Activated T-helper 1 cell treated with anti-CD3 and anti-CD28 coated beads, Interleukin-12 subunit alpha, Interleukin-12 subunit beta, Interleukin-2, Interleukin-4 antibody, amounts not matched to agents 30 ng/mL and 10 ng/mL and 1 ng/mL, durations not matched to agents 14 hours and 24 hours and 36 hours (primary cell): Measurements from ENCODE around the gene PRRG4. TPM values are rescaled to one million over a fixed set of nuclear protein-coding genes. Genes with fewer than 3 reads are reported as not detected.

Source experiments
- DNase-seq: peaks from one replicate; pipeline ENCODE4 v3.0.0; 2021; ENCODE audit warnings: low spot score
- H3K27ac Mint-ChIP-seq: one replicate; pipeline ENCODE4 v1.8.0; 2021; ENCODE audit warnings: mild to moderate bottlenecking, mixed read lengths
- H3K27me3 Mint-ChIP-seq: one replicate; pipeline ENCODE4 v1.8.0; 2022; ENCODE audit warnings: mild to moderate bottlenecking, moderate library complexity, mixed read lengths; ENCODE audit not compliant: insufficient read depth
- H3K36me3 Mint-ChIP-seq: one replicate; pipeline ENCODE4 v1.8.0; 2021; ENCODE audit warnings: low read depth, mixed read lengths
- H3K4me1 Mint-ChIP-seq: one replicate; pipeline ENCODE4 v1.8.0; 2021; ENCODE audit warnings: low read depth, mixed read lengths
- H3K4me3 Mint-ChIP-seq: one replicate; pipeline ENCODE4 v1.8.0; 2021; ENCODE audit warnings: mild to moderate bottlenecking, moderate library complexity, mixed read lengths
- H3K9me3 Mint-ChIP-seq: one replicate; pipeline ENCODE4 v1.8.0; 2021; ENCODE audit warnings: mixed read lengths
- intact Hi-C: fragments of 100-400 bp; cut with micrococcal nuclease; formaldehyde crosslinking; loops from one replicate; pipeline ENCODE4 v1.15.1; 2024
- total RNA-seq: library from RNA; stranded (reverse); gene quantifications from 2 replicates; pipeline ENCODE4 v1.2.3, GENCODE V29; 2022

Gene PRRG4
- total RNA-seq, 1 donor from 2014 or later, result 0.83 TPM

- Mint-ChIP-seq H3K36me3 (no peaks in the 10 kb centered on the region), H3K4me1 (peaks cover 29% of the 10 kb centered on the region), H3K27me3 (peaks cover 14% of the 10 kb centered on the region), H3K9me3 (no peaks in the 10 kb centered on the region), H3K4me3 (peak overlapping the region; percentile 88), H3K27ac (peak overlapping the region; percentile 94)
- intact Hi-C loops, result loop anchor here (1.0 to 10.0 kb wide), 10 partner anchors 63 to 1543 kb away; partner anchors contain the start of genes CAPRIN1, CAT, EIF3M and ELP4
- no peak for DNase-seq
These were observed 62.1 kb downstream of the PRRG4 start for GRCh38 chr11:32891657-32892354.

DNA sequence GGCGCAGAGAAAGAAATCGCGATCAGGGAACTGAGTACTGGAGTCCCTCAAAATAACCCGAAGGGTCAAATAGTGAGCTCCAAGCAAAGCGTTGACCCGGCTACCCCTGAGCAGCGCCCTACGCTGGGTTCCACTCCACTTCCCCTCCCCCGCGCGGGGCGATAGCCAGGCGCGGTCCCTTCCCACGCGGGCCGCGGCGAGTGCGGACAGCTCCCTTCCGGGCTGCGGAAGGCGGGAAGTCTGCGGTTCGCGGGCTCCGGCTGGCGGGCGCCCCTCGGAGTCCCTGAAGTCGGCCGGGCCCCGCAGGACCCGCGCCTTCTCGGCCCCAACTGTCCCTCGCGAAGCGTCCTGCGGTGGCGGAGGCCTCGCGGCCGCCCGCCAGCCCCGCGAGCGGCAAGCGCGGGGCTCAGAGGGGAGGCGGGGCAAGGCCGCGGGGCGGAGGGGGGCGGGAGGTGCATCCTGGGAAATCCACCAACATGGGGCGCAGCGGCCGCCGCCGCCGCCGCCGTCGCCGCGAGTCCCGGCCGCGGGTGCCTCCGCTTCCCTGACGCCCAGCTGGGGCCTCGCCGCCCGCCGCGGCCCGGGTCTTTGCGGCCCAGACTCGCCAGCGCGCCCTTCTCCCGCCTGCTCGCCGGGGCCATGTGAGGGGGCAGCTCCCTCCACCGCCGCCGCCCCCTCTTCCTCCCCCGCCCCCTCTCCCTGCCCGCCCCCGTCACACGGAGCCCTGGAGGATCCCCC is 62.8 kb downstream of the PRRG4 start, which contains the start of gene QSER1:
Gene QSER1 (plus strand): TSS at position 457 of the 738 bp plus-strand sequence. CDS start 315 bp downstream, outside the sequence.
- DNase-seq, result peak; percentile 52
- peaks cover 14% of the 10 kb centered on the region for H3K27me3 Mint-ChIP-seq
- peak within 1 kb of the TSS; percentile 94 for H3K27ac Mint-ChIP-seq
- peaks cover 31% of the 10 kb centered on the region for H3K4me1 Mint-ChIP-seq
- intact Hi-C loops, result loop anchor here (1.0 to 10.0 kb wide), 11 partner anchors 64 to 1542 kb away; partner anchors contain the start of genes CAPRIN1, CAT, CSTF3 and EIF3M
- H3K4me3 Mint-ChIP-seq, result peak within 1 kb of the TSS; percentile 94
- no peaks in the 10 kb centered on the region for H3K9me3 Mint-ChIP-seq
- no peaks in the 10 kb centered on the region for H3K36me3 Mint-ChIP-seq

DNA sequence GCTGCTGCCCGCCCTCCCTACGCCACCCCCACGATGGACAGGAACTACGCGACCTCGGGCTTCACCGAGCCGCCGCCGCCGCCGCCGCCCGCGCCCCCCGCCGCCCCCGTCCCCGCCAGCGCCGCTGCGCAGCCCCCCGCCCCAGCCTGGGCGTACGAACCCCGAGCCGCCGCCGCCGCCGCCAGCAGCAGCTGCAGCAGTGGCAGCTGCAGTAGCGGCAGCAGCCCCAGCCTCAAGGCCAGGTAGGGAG is 63.3 kb downstream of the PRRG4 start:
- H3K27me3 Mint-ChIP-seq, result peaks cover 14% of the 10 kb centered on the region
- no peaks in the 10 kb centered on the region for H3K36me3 Mint-ChIP-seq
- no peaks in the 10 kb centered on the region for H3K9me3 Mint-ChIP-seq
- H3K4me3 Mint-ChIP-seq, result peak overlapping the region; percentile 94
- H3K4me1 Mint-ChIP-seq, result peaks cover 35% of the 10 kb centered on the region
- intact Hi-C loops, result loop anchor here (1.0 to 10.0 kb wide), 9 partner anchors 64 to 1542 kb away; partner anchors contain the start of genes CAPRIN1, CAT, CSTF3 and EIF3M
- H3K27ac Mint-ChIP-seq, result no peak overlapping the region
- DNase-seq, result no peak

- intact Hi-C loops, result loop anchor here (1.0 to 10.0 kb wide), 12 partner anchors 35 to 1541 kb away; partner anchors contain the start of genes CAPRIN1, CAT, CSTF3 and EIF3M
- H3K27me3 Mint-ChIP-seq, result peaks cover 14% of the 10 kb centered on the region
- H3K9me3 Mint-ChIP-seq, result no peaks in the 10 kb centered on the region
- no peaks in the 10 kb centered on the region for H3K36me3 Mint-ChIP-seq
- peak; percentile 29 for DNase-seq
- peak overlapping the region; percentile 92 for H3K27ac Mint-ChIP-seq
- H3K4me3 Mint-ChIP-seq, result peak overlapping the region; percentile 94
- peaks cover 35% of the 10 kb centered on the region for H3K4me1 Mint-ChIP-seq
These were observed 63.8 kb downstream of the PRRG4 start for GRCh38 chr11:32893343-32894148.

DNA sequence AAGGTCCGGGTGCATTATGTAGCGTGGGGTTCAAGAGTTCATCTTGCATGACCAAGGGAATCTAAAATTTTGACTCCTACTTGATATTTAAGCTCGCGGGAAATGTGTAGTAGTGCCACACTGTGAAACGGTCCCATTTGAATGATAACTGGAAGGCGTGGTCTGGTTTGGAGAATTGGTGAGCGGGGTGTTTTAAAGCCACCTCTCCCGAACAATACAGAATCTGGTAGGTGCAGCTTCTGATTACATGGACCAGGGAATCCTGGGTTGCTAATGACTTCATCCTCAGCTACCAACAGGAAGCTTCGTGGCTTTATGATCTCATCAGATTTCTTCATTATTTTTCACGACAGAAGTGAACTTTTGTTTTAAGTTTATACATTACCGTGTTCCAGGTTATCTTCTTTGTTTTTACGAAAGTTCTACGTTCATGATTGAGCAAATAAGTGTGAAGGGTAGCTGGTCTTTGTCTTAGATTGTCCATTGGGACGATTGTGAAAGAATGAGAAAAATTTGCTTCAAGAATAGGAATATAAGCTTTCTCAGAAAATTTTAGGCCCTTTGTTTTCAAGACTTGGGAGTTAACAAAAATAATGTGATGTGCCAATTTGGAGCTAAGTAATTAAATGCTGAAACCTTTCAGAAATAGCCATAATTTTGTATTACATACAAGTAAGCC is 64.6 kb downstream of the PRRG4 start:
- peaks cover 14% of the 10 kb centered on the region for H3K27me3 Mint-ChIP-seq
- H3K9me3 Mint-ChIP-seq, result no peaks in the 10 kb centered on the region
- peak overlapping the region; percentile 94 for H3K4me3 Mint-ChIP-seq
- no peak for DNase-seq
- peak overlapping the region; percentile 92 for H3K27ac Mint-ChIP-seq
- H3K4me1 Mint-ChIP-seq, result peaks cover 42% of the 10 kb centered on the region
- no peaks in the 10 kb centered on the region for H3K36me3 Mint-ChIP-seq
- intact Hi-C loops, result loop anchor here (1.0 to 10.0 kb wide), 9 partner anchors 35 to 1541 kb away; partner anchors contain the start of genes CAPRIN1, CAT, EIF3M and ELP4

GRCh38 chr11:32894921-32895320 is 65.2 kb downstream of the PRRG4 start:
- Mint-ChIP-seq H3K27me3 (peaks cover 10% of the 10 kb centered on the region), H3K4me1 (peaks cover 49% of the 10 kb centered on the region), H3K36me3 (peaks cover 2% of the 10 kb centered on the region), H3K4me3 (peak overlapping the region; percentile 39), H3K27ac (no peak overlapping the region), H3K9me3 (no peaks in the 10 kb centered on the region)
- intact Hi-C loops, result loop anchor here (1.0 to 10.0 kb wide), 9 partner anchors 34 to 1540 kb away; partner anchors contain the start of genes CAPRIN1, CAT, EIF3M and ELP4
- no peak for DNase-seq

DNA sequence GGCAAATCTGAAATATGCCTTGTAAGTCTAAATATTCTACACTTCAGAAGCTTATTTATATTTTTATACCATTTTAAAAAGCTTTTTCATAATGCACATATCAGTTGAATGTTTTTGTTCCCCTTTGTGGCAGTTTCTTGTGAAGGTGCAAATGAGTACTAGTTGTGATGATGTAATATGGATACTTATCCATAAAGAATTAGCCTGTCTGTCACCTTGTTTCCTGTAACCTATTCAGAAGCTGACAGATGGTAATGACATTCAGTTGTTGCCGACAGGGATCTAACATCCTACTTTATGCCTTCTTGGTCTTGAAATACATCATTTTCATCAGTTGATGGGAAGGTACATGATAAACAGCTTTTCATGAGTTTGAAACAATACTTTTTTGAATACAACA is 65.7 kb downstream of the PRRG4 start:
- Mint-ChIP-seq H3K27ac (no peak overlapping the region), H3K4me3 (no peak overlapping the region), H3K4me1 (peaks cover 52% of the 10 kb centered on the region), H3K9me3 (no peaks in the 10 kb centered on the region), H3K27me3 (peaks cover 8% of the 10 kb centered on the region), H3K36me3 (peaks cover 2% of the 10 kb centered on the region)
- no peak for DNase-seq
- intact Hi-C loops, result loop anchor here (2.0 to 10.0 kb wide), 4 partner anchors 33 to 1539 kb away; partner anchors contain the start of gene CAT

GRCh38 chr11:32897103-32897502 is 67.4 kb downstream of the PRRG4 start:
- Mint-ChIP-seq H3K36me3 (peaks cover 4% of the 10 kb centered on the region), H3K27me3 (peaks cover under 1% of the 10 kb centered on the region), H3K4me3 (no peak overlapping the region), H3K9me3 (no peaks in the 10 kb centered on the region), H3K4me1 (peaks cover 46% of the 10 kb centered on the region), H3K27ac (no peak overlapping the region)
- no peak for DNase-seq
- intact Hi-C loops, result loop anchor here (10.0 kb wide), 2 partner anchors 1338 to 1538 kb away; partner anchors contain the start of gene CAT

DNA sequence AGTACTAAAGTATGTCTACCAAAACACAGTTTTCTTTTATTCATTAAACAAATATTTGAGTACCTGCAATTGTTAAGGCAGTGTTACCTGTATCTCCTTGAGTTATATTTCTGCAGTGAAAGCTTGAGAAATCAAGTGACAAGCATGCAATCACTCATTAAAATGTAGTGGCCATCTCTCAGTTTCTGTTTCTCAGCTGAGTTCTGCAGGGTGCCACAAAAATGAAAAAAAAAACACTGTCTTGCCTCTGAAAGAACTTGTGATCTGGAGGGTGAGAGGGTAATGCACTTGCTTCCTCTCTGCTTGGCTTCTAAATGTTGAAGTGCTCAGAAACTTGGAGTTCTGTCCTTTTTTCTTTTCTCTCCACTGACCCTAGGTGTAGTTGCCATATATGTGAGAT is 69.7 kb downstream of the PRRG4 start:
- H3K27me3 Mint-ChIP-seq, result no peaks in the 10 kb centered on the region
- H3K9me3 Mint-ChIP-seq, result no peaks in the 10 kb centered on the region
- no peak overlapping the region for H3K27ac Mint-ChIP-seq
- peaks cover 38% of the 10 kb centered on the region for H3K4me1 Mint-ChIP-seq
- peaks cover 4% of the 10 kb centered on the region for H3K36me3 Mint-ChIP-seq
- DNase-seq, result no peak
- H3K4me3 Mint-ChIP-seq, result no peak overlapping the region
- intact Hi-C loops, result loop anchor here (10.0 kb wide), 2 partner anchors 1335 to 1535 kb away; partner anchors contain the start of gene CAT

GRCh38 chr11:32902089-32902665 is 72.5 kb downstream of the PRRG4 start:
- intact Hi-C loops, result no loop called here
- no peaks in the 10 kb centered on the region for H3K27me3 Mint-ChIP-seq
- H3K36me3 Mint-ChIP-seq, result peaks cover 5% of the 10 kb centered on the region
- H3K4me3 Mint-ChIP-seq, result no peak overlapping the region
- H3K27ac Mint-ChIP-seq, result no peak overlapping the region
- no peak for DNase-seq
- peaks cover 27% of the 10 kb centered on the region for H3K4me1 Mint-ChIP-seq
- no peaks in the 10 kb centered on the region for H3K9me3 Mint-ChIP-seq

- Mint-ChIP-seq H3K9me3 (no peaks in the 10 kb centered on the region), H3K4me1 (peaks cover 12% of the 10 kb centered on the region), H3K4me3 (no peak overlapping the region), H3K27me3 (no peaks in the 10 kb centered on the region), H3K27ac (no peak overlapping the region), H3K36me3 (peaks cover 8% of the 10 kb centered on the region)
- intact Hi-C loops, result no loop called here
- no peak for DNase-seq
These were observed 75.4 kb downstream of the PRRG4 start for GRCh38 chr11:32905028-32905667.
